Ishikawa (cell line): Measurements from ENCODE around the gene SLC12A5.

Source experiments
- CEBPB ChIP-seq: IDR thresholded peaks from 2 replicates; pipeline ENCODE4 v1.6.1; 2012
- CREB1 ChIP-seq: IDR thresholded peaks from 2 replicates; pipeline ENCODE4 v1.6.1; 2012; ENCODE audit warnings: low read depth
- EGR1 ChIP-seq: IDR thresholded peaks from 2 replicates; pipeline ENCODE4 v1.6.1; 2012
- EP300 ChIP-seq: IDR thresholded peaks from 2 replicates; pipeline ENCODE4 v1.6.1; 2012; ENCODE audit warnings: borderline replicate concordance
- FOXM1 ChIP-seq: IDR thresholded peaks from 2 replicates; pipeline ENCODE4 v1.6.1; 2012; ENCODE audit warnings: low read depth, borderline replicate concordance
- MAX ChIP-seq: IDR thresholded peaks from 2 replicates; pipeline ENCODE4 v1.6.1; 2012
- NFIC ChIP-seq: IDR thresholded peaks from 2 replicates; pipeline ENCODE4 v1.6.1; 2012
- RAD21 ChIP-seq: IDR thresholded peaks from 2 replicates; pipeline ENCODE4 v1.6.1; 2012; ENCODE audit warnings: low read depth
- REST ChIP-seq: IDR thresholded peaks from 2 replicates; pipeline ENCODE4 v1.6.1; 2012; ENCODE audit warnings: low read depth, mild to moderate bottlenecking
- TAF1 ChIP-seq: IDR thresholded peaks from 2 replicates; pipeline ENCODE4 v1.6.1; 2012; ENCODE audit warnings: low read depth, mild to moderate bottlenecking
- TCF12 ChIP-seq: IDR thresholded peaks from 2 replicates; pipeline ENCODE4 v1.6.1; 2012; ENCODE audit warnings: low read depth
- TEAD4 ChIP-seq: IDR thresholded peaks from 2 replicates; pipeline ENCODE4 v1.6.1; 2012
- USF1 ChIP-seq: IDR thresholded peaks from 2 replicates; pipeline ENCODE4 v1.6.1; 2012
- YY1 ChIP-seq: IDR thresholded peaks from 2 replicates; pipeline ENCODE4 v1.6.1; 2012; ENCODE audit warnings: low read depth
- ZBTB7A ChIP-seq: IDR thresholded peaks from 2 replicates; pipeline ENCODE4 v1.6.1; 2012; ENCODE audit warnings: low read depth

SLC12A5 gene

GRCh38 chr20:46053416-46053815 lies 24.4 kb downstream of the SLC12A5 start:
- TF ChIP-seq EP300 (no peak), CREB1 (no peak), NFIC (no peak), RAD21 (no peak), MAX (no peak), TEAD4 (no peak), CEBPB (no peak), TAF1 (no peak), TCF12 (no peak), ZBTB7A (no peak)

DNA sequence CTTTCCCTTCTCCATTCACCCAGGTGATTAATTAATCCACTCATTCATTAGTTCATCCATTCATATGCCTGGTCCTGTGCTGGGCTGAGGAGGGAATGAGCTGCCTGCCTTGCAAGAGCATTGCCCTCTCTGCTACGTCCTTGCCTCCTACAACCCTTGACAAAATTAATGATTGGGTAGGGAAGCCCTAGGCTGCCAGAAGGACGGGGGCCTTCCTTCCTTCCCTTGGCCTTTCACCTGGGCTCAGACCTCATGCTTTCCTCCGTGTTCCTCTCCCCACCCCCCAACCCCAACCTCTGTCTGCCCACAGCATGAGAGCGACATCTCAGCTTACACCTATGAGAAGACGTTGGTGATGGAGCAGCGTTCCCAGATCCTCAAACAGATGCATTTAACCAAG lies 25.6 kb downstream of the SLC12A5 start:
- TF ChIP-seq TEAD4: no peak
- no peak for TF ChIP-seq EP300
- TF ChIP-seq TAF1: no peak
- TF ChIP-seq EGR1: no peak
- TF ChIP-seq NFIC: no peak
- TF ChIP-seq USF1: no peak
- TF ChIP-seq ZBTB7A: no peak
- TF ChIP-seq YY1: no peak
- TF ChIP-seq RAD21: no peak
- no peak for TF ChIP-seq CREB1
- no peak for TF ChIP-seq MAX
- TF ChIP-seq CEBPB: no peak
- TF ChIP-seq TCF12: no peak
- no peak for TF ChIP-seq FOXM1
- TF ChIP-seq REST: no peak

GRCh38 chr20:46055269-46055668 lies 26.3 kb downstream of the SLC12A5 start:
- TF ChIP-seq TEAD4 (no peak), RAD21 (no peak), FOXM1 (no peak), REST (no peak), NFIC (no peak), TAF1 (no peak), EGR1 (no peak), USF1 (no peak)

DNA sequence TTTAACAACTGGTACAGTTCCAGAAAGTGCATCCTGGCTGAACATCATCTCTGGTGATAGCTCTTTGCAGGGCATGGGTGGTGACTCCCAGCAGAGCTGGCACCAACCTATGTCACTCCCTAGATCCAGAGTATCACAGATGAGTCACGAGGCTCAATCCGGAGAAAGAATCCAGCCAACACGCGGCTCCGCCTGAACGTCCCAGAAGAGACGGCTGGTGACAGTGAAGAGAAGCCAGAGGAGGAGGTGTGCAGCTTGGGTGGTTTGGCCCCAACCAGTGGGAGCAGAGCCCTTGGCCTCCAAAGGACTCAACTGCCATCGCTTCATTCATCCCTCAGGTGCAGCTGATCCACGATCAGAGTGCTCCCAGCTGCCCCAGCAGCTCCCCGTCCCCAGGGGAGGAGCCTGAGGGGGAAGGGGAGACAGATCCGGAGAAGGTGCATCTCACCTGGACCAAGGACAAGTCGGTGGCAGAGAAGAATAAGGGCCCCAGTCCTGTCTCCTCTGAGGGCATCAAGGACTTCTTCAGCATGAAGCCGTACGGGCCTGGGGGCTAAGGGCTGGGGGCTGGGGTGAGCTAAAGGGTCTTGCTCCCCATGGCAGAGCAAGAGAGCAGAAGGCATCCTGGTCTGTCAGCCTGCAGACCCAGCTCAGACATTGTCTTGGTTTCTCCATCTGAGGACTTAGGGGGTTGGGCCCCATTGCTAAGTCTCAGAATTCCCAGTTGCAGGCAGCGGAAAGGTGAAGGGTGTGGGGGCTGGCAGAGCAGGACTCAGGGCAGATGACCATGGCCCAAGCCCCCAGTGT lies 27.2 kb downstream of the SLC12A5 start:
- TF ChIP-seq TAF1 (no peak), MAX (no peak), TCF12 (no peak), FOXM1 (no peak), USF1 (no peak), ZBTB7A (no peak), REST (no peak), YY1 (no peak), EGR1 (no peak), EP300 (no peak), CEBPB (no peak), RAD21 (no peak), NFIC (no peak), CREB1 (no peak), TEAD4 (no peak)
